ENCODE results near the gene BANF2. TPM values are rescaled to one million over a fixed set of nuclear protein-coding genes. Genes with fewer than 3 reads are reported as not detected.

Gene BANF2
- total and polyA plus RNA-seq, 2 of the 4 experiments (the other 2 are of a cell fraction) = not detected

DNA sequence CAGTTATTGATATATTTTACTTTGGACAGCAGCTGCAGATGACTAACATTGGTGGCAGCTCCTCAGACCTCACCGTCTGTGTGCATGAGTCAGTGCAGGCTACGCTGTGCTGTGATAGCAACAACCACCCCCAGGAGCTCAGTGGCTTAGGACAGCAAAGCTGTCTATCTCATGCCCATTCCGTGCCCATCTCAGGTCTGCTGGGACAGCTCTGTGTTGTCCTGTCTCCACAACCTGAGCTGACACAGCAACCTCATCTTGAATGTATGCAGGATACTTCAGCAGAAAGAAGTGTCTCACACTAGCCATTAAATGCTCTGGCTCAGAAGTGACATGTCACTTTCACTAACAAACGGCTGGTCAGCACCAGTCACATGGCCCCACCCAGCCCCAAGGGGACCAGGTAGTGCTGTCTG lies 47.7 kb downstream of the BANF2 start:
- no peaks in the 10 kb centered on the region for H4K20me1 ChIP-seq (ENCODE audit: insufficient read depth, low read length)
- no peaks in the 10 kb centered on the region for H3K9me3 ChIP-seq (ENCODE audit: control insufficient read depth, insufficient read depth, low read length)
- ChIA-PET CTCF (no interaction called here), POLR2A (ENCODE audit: unreplicated experiment) (no interaction called here)
- ATAC-seq (ENCODE audit: low read depth) (peak; percentile 99), DNase-seq (peak; percentile 94)
- peak overlapping the region; percentile 61; the same call in 1 of the 3 replicates for H2BK15ac ChIP-seq (ENCODE audit: low read depth, low read length)
- no peak overlapping the region for H3K27ac ChIP-seq (ENCODE audit: insufficient read depth, low read length)
- peaks cover 4% of the 10 kb centered on the region; the same call in 1 of the 2 replicates for H3K9me1 ChIP-seq (ENCODE audit: insufficient read depth, low read length)
- H3K36me3 ChIP-seq (ENCODE audit: control insufficient read depth, insufficient read depth, low read length) = no peaks in the 10 kb centered on the region
- peak overlapping the region; percentile 83 for H2AFZ ChIP-seq (replicated peaks; ENCODE audit: low read length, poor library complexity)
- H4K5ac ChIP-seq (ENCODE audit: low read depth, low read length) = no peak overlapping the region
- peak overlapping the region; percentile 87 for H2BK20ac ChIP-seq (ENCODE audit: low read depth, low read length)
- H4K8ac ChIP-seq (ENCODE audit: low read depth in 2 of 2, low read length in 2 of 2) = peak overlapping the region in 1 of 2 experiments; percentile 0; a peak in 1 of 4 replicates
- intact Hi-C loops (cut with micrococcal nuclease) = no loop called here
- H3K14ac ChIP-seq (replicated peaks; ENCODE audit: low read depth, low read length) = peak overlapping the region; percentile 58; the same call in 1 of the 2 replicates
- H3K56ac ChIP-seq (ENCODE audit: extremely low read depth, insufficient read depth, low read length) = no peak overlapping the region
- peak overlapping the region; percentile 85 for H3K4me2 ChIP-seq (ENCODE audit: low read depth, low read length)
- in situ Hi-C loops (cut with MboI; ENCODE audit: low sequenced_read_pairs) = no loop called here
- H3K79me1 ChIP-seq (ENCODE audit: low read depth in 1 of 2, low read length in 2 of 2) = no peaks in the 10 kb centered on the region
- dilution Hi-C loops (cut with HindIII; ENCODE audit: low sequenced_read_pairs, unreplicated experiment) = no loop called here
- H3K23ac ChIP-seq (ENCODE audit: low read depth, low read length) = no peak overlapping the region
- H3K18ac ChIP-seq (ENCODE audit: low read depth, low read length) = peak overlapping the region; percentile 43; the same call in 1 of the 2 replicates
- peak overlapping the region; percentile 76 for H3K4ac ChIP-seq (ENCODE audit: low read depth, low read length)
- peak overlapping the region; percentile 2 for H2AK9ac ChIP-seq (replicated peaks; ENCODE audit: low read depth, low read length, poor library complexity)
- 10% methylated on average over 2 of the region's 4 CpGs; no CpG with 5 or more reads in 1 of the 2 experiments for WGBS, 2 experiments (ENCODE audit: extremely low coverage in 2 of 2, insufficient read length in 1 of 2)
- peak overlapping the region; percentile 75 for H2BK120ac ChIP-seq (ENCODE audit: low read depth, low read length)
- H3K4me3 ChIP-seq (ENCODE audit: insufficient read depth, low read depth, low read length) = no peak overlapping the region
- peak overlapping the region; percentile 25; the same call in 1 of the 2 replicates for H2AK5ac ChIP-seq (ENCODE audit: low read depth, low read length)
- H3K4me1 ChIP-seq (ENCODE audit: control insufficient read depth, insufficient read depth, low read length) = peaks cover 8% of the 10 kb centered on the region
- peak overlapping the region; percentile 0; the same call in 1 of the 2 replicates for H4K91ac ChIP-seq (ENCODE audit: insufficient read depth, low read depth, low read length)
- 0 out of 2 replicates have a peak, but pooled peaks cover under 1% of the 10 kb centered on the region for H3K27me3 ChIP-seq (ENCODE audit: control insufficient read depth, insufficient read depth, low read length)
- no peak overlapping the region for H3K9ac ChIP-seq (ENCODE audit: low read depth, low read length)
- peak overlapping the region; percentile 27 for H2BK5ac ChIP-seq (ENCODE audit: low read depth, low read length, poor library complexity, severe bottlenecking)
- BruUV-seq (replicated peaks) = no TSS peak
- peak; percentile 20; the same call in 1 of the 2 replicates for TF ChIP-seq RAD21 (IDR thresholded peaks at IDR 0.05; ENCODE audit: low read length)
- TF ChIP-seq MAZ (IDR thresholded peaks at IDR 0.05; ENCODE audit: borderline replicate concordance, low read depth, low read length) = peak; percentile 19; the same call in 1 of the 2 replicates
- TF ChIP-seq, protein P1, sequence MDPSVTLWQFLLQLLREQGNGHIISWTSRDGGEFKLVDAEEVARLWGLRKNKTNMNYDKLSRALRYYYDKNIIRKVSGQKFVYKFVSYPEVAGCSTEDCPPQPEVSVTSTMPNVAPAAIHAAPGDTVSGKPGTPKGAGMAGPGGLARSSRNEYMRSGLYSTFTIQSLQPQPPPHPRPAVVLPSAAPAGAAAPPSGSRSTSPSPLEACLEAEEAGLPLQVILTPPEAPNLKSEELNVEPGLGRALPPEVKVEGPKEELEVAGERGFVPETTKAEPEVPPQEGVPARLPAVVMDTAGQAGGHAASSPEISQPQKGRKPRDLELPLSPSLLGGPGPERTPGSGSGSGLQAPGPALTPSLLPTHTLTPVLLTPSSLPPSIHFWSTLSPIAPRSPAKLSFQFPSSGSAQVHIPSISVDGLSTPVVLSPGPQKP (IDR thresholded peaks at IDR 0.05; ENCODE audit: borderline replicate concordance, low read depth, low read length) = no peak
- no peak for TF ChIP-seq RFX5 (IDR thresholded peaks at IDR 0.05; ENCODE audit: low read depth, low read length)
- peak; percentile 98 for TF ChIP-seq FOS (IDR thresholded peaks at IDR 0.05; ENCODE audit: low read depth, low read length)
- TF ChIP-seq SMC3 (IDR thresholded peaks at IDR 0.05; ENCODE audit: low read depth, low read length) = 0 out of 2 replicates have a peak, but pooled peaks have one; percentile 4
- TF ChIP-seq, protein P2, sequence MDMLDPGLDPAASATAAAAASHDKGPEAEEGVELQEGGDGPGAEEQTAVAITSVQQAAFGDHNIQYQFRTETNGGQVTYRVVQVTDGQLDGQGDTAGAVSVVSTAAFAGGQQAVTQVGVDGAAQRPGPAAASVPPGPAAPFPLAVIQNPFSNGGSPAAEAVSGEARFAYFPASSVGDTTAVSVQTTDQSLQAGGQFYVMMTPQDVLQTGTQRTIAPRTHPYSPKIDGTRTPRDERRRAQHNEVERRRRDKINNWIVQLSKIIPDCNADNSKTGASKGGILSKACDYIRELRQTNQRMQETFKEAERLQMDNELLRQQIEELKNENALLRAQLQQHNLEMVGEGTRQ (IDR thresholded peaks at IDR 0.05; ENCODE audit: low read depth, low read length) = peak; percentile 30; the same call in 1 of the 2 replicates
- peak; percentile 8; the same call in 1 of the 2 replicates for TF ChIP-seq MAFK (IDR thresholded peaks at IDR 0.05; ENCODE audit: low read depth, low read length)

All from IMR-90 (cell line).